Hippocampal formation (tissue), 2 donors: ENCODE measurements around the gene SMARCB1.

Source experiments
- DNase-seq, 2 donors: peaks; one replicate each; lab custom pipeline; 2025; lab: John Stamatoyannopoulos, UW

SMARCB1 gene

GRCh38 chr22:23780146-23780748, 6.5 kb upstream of the SMARCB1 start:
- DNase-seq = no peak

- DNase-seq = peak; percentile 81 to 86
Observed at GRCh38 chr22:23781065-23781464, 5.7 kb upstream of the SMARCB1 start.

DNA sequence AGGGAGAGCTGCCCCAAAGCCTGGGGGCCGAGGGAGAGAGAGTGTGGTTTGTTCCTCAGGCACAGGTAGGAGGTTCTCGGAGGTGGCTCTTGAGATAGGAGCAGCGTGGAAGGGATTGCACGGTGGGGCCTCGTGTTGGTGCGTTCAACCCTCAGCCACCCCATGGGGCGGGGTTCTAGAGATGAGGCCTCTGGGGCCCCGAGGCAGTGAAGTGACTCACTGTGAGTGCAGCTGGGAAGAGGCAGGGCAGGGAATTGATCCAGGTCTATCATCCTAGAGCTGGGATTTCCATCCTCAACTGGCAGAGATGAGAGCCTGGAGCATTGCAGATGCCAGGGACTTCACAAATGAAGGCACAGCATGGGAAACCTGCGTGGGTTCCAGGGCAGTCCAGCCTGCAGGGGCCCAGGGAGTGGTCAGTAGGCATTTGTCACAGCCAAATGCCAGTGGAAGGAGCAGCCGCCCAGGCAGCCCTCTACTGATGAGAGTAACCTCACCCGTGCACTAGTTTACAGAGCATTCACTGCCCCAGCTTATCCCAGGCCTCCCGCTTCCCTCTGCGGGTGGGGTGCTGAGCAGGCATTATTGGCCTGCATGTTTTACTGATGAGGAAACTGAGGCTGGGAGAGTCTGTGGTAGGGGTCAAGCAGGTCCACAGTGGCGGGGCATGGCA, 5.1 kb upstream of the SMARCB1 start:
- no peak for DNase-seq

- no peak for DNase-seq
Observed at GRCh38 chr22:23782252-23782651, 4.5 kb upstream of the SMARCB1 start.

GRCh38 chr22:23782703-23783102, 4.1 kb upstream of the SMARCB1 start:
- no peak for DNase-seq

GRCh38 chr22:23783265-23784150, 3.3 kb upstream of the SMARCB1 start:
- no peak for DNase-seq

DNA sequence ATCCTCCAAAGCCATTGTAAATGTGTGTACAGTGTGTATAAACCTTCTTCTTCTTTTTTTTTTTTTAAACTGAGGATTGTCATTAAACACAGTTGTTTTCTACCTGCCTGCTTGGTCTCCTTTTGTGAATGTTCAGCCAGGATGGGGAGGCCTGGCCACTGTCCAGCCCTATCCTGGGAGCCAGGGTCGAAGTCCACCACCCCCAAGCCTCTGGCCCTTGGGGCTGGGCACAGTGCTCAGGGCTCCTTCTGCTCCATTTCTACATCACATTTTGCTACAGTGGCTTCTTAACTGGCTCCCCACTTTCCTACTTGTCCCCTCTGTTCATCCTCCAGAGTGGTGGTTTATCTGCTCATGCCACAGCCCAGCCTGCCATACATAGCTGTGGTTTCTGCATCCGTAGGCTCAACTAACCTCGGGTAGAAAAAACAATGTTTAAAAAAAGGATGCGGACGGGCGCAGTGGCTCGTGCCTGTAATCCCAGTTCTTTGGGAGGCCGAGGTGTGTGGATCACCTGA, 2.5 kb upstream of the SMARCB1 start:
- no peak for DNase-seq

GRCh38 chr22:23786261-23786710, 480 bp upstream of the SMARCB1 start:
- DNase-seq = no peak

- no peak for DNase-seq
Observed at GRCh38 chr22:23787600-23787896, 782 bp downstream of the SMARCB1 start.

DNA sequence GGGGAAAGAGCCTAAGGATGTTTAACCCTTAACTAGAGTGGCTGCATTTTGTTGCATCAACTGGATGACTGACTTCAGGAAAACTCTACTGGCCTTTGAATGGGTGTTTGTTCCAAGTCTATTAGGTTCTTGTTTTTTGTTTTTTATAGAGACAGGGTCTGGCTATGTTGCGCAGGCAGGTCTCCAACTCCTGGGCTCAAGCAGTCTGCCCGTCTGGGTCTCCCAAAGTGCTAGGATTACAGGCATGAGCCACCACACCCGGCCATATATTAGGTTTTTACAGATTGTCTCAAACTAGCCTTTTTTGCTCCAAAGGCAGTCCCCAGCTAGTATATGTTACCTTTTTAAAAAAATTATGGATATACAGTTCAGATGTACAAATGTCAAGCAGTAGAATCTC, 1.1 kb downstream of the SMARCB1 start:
- no peak for DNase-seq

GRCh38 chr22:23789121-23789520, 2.4 kb downstream of the SMARCB1 start:
- no peak for DNase-seq

DNA sequence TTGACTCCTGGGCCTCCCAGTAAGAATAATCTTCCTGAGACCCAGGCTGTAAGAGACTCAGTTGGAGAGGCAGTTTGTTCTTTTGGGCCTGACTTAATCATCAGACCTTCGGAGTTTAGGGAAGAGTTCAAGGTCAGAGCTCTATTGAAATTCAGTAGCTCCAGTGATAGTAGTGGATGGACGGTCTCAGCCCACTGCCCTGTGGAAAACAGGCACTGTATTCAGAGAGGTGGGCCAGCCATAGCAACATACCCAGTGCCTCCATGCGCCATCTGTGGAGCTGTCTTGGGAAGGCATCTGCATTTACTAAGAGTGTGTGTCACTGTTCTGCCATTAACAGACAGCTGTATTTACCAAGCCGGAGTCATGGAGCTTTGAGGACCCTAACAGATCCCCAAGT, 2.9 kb downstream of the SMARCB1 start:
- DNase-seq = peak in 1 of 2 donors; percentile 10

DNA sequence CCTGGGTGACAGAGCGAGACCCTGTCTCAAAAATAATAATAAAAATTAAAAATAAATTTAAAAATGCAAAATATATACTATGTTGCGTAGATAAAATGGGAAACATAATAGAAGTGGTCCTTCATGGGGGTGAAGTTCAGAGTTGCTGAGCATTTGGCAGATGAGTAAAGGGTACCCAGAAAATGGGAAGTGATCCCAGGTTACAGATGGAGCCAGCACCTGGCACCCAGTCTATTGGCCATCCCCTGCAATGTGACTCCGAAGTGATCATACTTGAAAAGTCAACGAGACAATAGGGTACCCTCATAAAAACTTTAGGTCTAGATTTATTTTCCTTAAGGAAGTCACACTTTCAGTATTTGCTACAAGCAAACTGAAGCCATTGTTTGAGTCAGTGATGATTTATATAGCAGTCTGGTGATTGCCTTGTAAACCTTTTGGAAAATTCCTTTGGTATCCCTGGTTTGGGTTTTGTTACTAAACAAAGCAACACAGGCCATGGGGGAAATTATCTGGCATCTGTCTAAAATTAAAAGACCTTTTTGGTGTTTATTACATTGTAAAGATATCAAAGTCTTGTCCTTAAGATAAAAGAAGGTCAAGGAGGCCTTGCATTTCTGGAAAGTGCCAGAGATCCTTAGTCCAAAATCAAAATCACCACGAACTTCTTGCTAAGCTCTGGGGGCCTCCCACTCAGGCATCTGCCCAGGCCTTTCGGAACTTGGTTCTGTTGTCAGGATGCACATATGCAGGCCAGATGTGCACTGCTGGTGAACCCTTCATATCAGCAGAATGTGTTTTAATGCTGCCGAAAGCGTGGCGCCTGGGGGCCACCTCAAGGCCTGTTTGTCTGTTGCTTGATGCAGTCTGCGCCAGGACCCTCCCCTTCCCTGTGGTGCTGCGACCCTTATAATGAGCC, 4.3 kb downstream of the SMARCB1 start:
- no peak for DNase-seq

- no peak for DNase-seq
Observed at GRCh38 chr22:23791738-23792645, 5.2 kb downstream of the SMARCB1 start.

DNA sequence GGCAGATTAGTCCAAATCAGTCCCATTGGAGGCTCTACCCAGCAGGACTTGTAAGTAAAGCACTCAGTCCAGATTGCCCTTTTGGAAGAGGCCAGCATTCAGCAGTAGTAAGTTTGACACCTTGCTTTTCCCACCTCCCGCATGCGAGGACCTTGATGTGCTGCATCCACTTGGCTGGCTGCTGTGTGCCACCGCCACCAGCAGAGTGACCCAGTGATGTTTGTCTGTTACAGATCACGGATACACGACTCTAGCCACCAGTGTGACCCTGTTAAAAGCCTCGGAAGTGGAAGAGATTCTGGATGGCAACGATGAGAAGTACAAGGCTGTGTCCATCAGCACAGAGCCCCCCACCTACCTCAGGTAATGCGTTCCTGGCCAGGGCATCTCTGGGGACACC, 6.6 kb downstream of the SMARCB1 start:
- DNase-seq = no peak

DNA sequence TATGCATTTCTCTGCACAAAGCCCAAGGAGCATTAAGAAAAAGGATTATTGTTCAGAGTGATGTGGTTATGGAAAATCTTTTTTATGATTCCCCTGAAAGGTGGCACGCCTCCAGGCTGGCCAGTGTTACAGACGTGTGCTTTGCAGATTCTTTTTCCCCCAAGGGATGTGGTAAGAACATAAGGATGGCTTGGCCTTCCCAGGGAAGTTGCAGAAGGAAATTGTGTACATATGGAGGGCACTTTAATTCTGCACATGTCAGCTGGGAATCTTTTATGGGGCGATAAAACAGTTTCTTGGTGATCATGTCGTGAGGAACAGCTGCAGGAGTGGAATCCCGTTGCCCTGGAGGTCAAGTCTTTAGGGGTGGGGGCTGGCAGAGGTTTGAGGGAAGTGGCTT, 9.7 kb downstream of the SMARCB1 start:
- DNase-seq = no peak

DNA sequence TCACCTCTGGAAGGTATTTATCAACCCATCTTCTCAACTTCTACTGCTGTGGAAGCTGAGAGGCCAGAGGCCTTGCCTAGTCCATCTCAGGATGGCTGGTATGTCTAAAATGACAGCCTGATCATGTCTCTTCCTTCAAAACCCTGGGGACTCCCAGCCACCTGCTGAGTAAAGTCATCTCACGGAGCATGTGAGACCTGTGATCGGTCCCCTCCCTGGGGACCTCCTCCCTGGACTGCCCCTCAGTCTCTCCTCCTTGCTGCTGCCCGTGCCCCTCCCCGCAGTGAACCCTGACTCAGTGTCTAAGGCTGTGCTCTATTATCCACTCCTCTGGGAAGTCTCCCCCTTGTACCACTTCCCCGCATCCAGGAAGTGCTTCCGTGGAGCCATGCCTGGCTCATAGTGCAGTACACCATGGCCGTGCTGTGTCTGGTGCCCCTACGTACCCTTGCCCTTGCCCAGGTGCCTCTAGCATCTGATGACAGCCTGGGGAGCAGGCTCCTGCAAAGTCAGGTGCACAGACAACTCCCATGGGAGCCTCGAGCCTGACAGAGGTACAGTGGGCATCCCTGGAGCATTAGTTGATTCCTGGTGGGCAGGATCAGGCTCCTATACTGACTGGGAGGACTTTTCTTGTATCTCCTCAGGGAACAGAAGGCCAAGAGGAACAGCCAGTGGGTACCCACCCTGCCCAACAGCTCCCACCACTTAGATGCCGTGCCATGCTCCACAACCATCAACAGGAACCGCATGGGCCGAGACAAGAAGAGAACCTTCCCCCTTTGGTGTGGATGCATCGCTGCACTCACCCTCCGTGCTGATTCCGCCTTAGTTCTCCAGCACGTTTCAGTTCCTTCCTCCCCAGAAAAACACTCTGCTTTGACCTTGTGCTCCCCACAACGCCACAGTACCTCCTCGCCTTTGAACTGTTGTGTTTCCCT, 13.8 kb downstream of the SMARCB1 start:
- DNase-seq = no peak

GRCh38 chr22:23801238-23801821, 14.6 kb downstream of the SMARCB1 start:
- DNase-seq = no peak

DNA sequence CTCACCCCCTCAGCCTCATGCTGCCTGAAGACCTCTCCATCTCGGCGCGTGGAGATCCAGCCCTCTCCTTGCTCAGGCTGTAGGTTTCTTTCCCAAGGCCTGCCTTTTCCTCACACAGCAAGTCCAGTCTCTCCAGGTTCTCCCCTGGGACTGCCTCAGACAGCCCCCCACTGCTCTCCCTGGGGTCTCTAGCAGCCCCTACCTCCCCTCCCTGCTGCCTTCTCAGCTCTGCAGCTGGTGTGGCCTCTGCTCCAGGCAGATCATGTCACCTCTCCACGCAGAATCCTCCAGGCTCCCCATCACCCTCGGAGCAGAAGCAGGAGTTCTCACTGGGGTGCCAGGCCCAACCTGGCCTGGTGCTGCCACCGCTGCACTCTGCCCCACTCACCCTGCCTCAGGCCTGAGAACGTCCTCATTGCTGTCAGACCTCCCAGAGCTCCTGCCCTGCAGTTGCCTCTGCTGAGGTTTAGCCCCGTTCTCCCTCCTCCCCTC, 15.2 kb downstream of the SMARCB1 start:
- no peak for DNase-seq
